Naive B cell (primary cell): Measurements from ENCODE around the gene PFDN6. TPM values are rescaled to one million over a fixed set of nuclear protein-coding genes. Genes with fewer than 3 reads are reported as not detected.
A peak's percentile ranks its signal among the peaks of the same experiment; 100 is the strongest.

Source experiments
- ATAC-seq, 2 donors: fragments of 150-1000 bp; cut with Tn5 transposase; 2 replicates each; pipeline ENCODE4 v1.10.0; 2021; ENCODE audit warnings: low read depth in 2 of 2, mild to moderate bottlenecking in 2 of 2, moderate library complexity in 2 of 2
- DNase-seq: peaks from one replicate; pipeline ENCODE4 v3.0.0; 2022
- H3K27ac Mint-ChIP-seq, 6 donors: one replicate each; pipeline ENCODE4 v1.8.0; 2020 to 2022; ENCODE audit warnings: mild to moderate bottlenecking in 6 of 6, mixed read lengths in 6 of 6, moderate library complexity in 5 of 6, inconsistent platforms in 2 of 6
- H3K27me3 Mint-ChIP-seq, 3 donors: one replicate each; pipeline ENCODE4 v1.8.0; 2021 to 2022; ENCODE audit warnings: mixed read lengths in 3 of 3, mild to moderate bottlenecking in 1 of 3
- H3K36me3 Mint-ChIP-seq, 2 donors: one replicate each; pipeline ENCODE4 v1.8.0; 2020 to 2022; ENCODE audit warnings: mixed read lengths in 2 of 2, inconsistent platforms in 1 of 2, mild to moderate bottlenecking in 1 of 2
- H3K4me1 Mint-ChIP-seq, 3 donors: one replicate each; pipeline ENCODE4 v1.8.0; 2020 to 2022; ENCODE audit warnings: mixed read lengths in 3 of 3, inconsistent platforms in 1 of 3, mild to moderate bottlenecking in 1 of 3, moderate library complexity in 1 of 3
- H3K4me3 Mint-ChIP-seq, 8 donors: one replicate each; pipeline ENCODE4 v1.8.0; 2020 to 2022; ENCODE audit warnings: mild to moderate bottlenecking in 8 of 8, mixed read lengths in 8 of 8, moderate library complexity in 8 of 8, inconsistent platforms in 2 of 8
- H3K9me3 Mint-ChIP-seq, 7 donors: one replicate each; pipeline ENCODE4 v1.8.0; 2020 to 2022; ENCODE audit warnings: mixed read lengths in 7 of 7, mild to moderate bottlenecking in 5 of 7, inconsistent platforms in 2 of 7, moderate library complexity in 1 of 7
- polyA plus RNA-seq, 6 donors: library from polyadenylated mRNA; unstranded; fragments of 300-500 nt; fragmentation: Illumina TruSeq; gene quantifications; one replicate each; pipeline ENCODE4 v1.2.3, GENCODE V29; 2021; ENCODE audit warnings: low read depth in 6 of 6

Gene PFDN6
- polyA plus RNA-seq, 6 donors from 2014 or later: 29.4 to 47.8 (median 41.3) TPM

DNA sequence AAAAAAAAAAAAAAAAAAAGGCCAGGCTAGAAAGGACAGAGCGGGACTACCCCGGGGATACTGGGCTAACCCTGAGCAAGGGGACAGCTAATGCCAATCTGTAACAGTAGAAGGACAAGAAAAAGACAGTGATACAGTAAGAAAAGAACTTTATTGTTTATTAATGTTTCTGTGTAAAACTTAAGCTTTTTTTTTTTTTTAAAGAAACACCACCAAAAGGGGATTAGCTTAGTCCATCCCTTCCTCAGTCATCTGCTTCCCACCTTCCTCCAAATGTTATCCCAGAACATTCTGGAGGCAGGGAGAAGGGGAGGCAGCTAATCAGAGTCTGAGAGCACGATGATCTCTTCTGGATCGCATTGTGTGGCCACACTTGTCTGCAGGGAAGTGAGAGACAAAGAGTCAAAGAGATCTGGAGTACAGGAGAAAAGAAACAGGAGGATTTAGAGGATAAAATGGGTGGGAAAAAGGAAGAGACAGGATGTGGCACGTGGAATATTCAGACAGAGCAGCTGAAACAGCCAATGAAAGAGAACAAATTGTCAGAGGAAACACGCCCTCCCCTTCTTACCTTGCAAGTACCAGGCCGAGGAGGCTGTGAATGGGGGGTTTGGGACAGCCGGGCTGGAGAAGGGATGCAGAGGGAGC, 29.1 kb downstream of the PFDN6 start:
- ATAC-seq (no peak), DNase-seq (no peak)
- Mint-ChIP-seq H3K27ac (peak overlapping the region; percentile 98 to 100 (median 98)), H3K9me3 (no peaks in the 10 kb centered on the region), H3K36me3 (peaks cover 13 to 33% of the 10 kb centered on the region in 2 donors), H3K4me1 (peaks cover 78 to 88% (median 87%) of the 10 kb centered on the region in 3 donors), H3K27me3 (no peaks in the 10 kb centered on the region), H3K4me3 (peak overlapping the region; percentile 89 to 100 (median 100))

GRCh38 chr6:33319939-33320314, 30.5 kb downstream of the PFDN6 start:
- Mint-ChIP-seq H3K4me1 (peaks cover 76 to 89% (median 81%) of the 10 kb centered on the region in 3 donors), H3K27me3 (no peaks in the 10 kb centered on the region), H3K9me3 (no peaks in the 10 kb centered on the region), H3K36me3 (peaks cover 13 to 33% of the 10 kb centered on the region in 2 donors), H3K4me3 (peak overlapping the region in 6 of 8 donors; percentile 16 to 100 (median 92)), H3K27ac (peak overlapping the region in 2 of 6 donors; percentile 60 to 100)
- no peak for ATAC-seq
- no peak for DNase-seq

DNA sequence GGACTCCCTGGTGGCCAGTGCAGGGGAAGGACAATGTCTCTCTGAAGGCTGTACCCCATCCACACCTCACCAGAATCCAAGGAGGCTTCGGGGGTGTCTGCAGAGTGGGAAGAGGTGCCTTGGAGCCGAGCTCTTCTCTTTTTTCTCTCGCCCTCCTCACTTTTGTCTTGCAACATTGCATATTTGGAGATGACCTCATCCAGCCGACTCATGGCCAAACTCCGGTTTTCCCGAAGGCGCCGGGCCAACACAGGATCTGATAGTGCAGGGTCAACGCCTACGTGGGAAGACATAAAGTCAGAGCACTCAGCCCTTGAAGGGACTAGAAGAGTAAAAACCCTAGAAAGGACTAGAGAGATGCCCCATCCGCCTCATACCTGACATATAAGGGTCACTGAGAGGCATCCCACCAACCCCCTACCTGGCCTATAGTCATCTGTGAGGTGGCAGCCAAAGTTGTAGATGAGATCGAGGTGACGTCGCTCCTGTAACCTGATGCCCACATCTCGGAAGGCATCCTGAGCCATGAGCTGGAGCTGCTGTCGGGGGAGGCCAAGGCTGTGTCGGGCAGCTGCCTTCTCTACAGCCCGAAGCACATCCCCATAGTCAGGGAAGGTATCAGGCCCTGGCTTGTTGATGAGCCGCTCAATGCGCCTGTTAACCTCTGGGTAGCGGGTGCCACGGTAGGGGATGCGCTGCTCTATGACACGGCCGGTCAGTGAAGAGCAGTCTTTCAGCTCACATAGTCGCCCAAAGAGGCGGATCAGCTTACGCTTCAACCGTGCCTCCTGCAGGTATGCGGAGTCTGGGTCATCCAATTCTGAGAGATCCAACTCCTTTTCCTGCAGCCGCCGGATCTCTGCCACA, 31.1 kb downstream of the PFDN6 start:
- peak overlapping the region; percentile 89 to 100 (median 97) for H3K4me3 Mint-ChIP-seq
- H3K36me3 Mint-ChIP-seq: peaks cover 13 to 33% of the 10 kb centered on the region in 2 donors
- H3K27ac Mint-ChIP-seq: peak overlapping the region in 4 of 6 donors; percentile 32 to 100 (median 83)
- no peaks in the 10 kb centered on the region for H3K9me3 Mint-ChIP-seq
- ATAC-seq (no peak), DNase-seq (no peak)
- no peaks in the 10 kb centered on the region for H3K27me3 Mint-ChIP-seq
- peaks cover 70 to 83% (median 75%) of the 10 kb centered on the region in 3 donors for H3K4me1 Mint-ChIP-seq

DNA sequence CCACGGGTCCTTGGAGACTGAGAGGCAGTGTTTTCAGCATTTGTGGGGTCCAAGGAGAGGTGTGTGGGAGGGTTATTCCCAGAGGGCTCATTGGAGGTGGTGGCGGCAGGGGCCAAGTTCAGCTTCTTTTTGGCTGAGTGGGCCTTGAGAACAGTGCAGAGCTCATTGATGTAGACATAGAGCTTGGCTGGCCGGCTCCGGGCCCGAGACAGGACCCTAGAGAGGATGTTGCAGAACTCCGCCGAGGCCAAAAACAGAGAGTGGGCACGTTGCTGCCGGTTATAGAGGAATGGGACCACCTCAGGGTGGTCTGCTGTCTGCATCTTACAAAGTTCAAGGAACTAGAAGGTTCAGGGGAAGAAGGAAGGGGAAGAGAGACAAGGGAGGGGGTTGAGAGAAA, 31.8 kb downstream of the PFDN6 start:
- H3K4me3 Mint-ChIP-seq: peak overlapping the region; percentile 89 to 100 (median 97)
- no peak for ATAC-seq
- peaks cover 13 to 33% of the 10 kb centered on the region in 2 donors for H3K36me3 Mint-ChIP-seq
- no peaks in the 10 kb centered on the region for H3K9me3 Mint-ChIP-seq
- H3K27ac Mint-ChIP-seq: peak overlapping the region in 3 of 6 donors; percentile 87 to 95 (median 94)
- DNase-seq: no peak
- peaks cover 68 to 80% (median 74%) of the 10 kb centered on the region in 3 donors for H3K4me1 Mint-ChIP-seq
- no peaks in the 10 kb centered on the region for H3K27me3 Mint-ChIP-seq

DNA sequence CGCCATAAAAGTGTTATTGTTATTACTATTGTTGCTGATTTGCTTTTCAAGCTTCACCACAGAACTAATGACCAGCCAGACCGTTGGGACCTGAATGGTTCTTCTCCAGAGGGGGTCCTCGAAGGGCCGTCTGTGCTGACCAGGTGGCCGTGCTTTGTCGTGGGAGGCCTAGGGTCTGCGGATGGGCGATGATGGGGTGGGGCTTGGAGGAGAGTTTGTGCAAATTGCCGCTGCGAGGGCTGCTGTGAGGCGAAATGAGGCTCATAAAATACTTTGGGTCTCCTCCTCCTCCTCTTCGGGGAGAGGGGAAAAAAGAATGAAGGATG, 34.2 kb downstream of the PFDN6 start:
- Mint-ChIP-seq H3K4me3 (peak overlapping the region; percentile 89 to 100 (median 98)), H3K36me3 (peaks cover 13 to 29% of the 10 kb centered on the region in 2 donors), H3K4me1 (peaks cover 54 to 63% (median 55%) of the 10 kb centered on the region in 3 donors), H3K27ac (peak overlapping the region; percentile 89 to 100 (median 96)), H3K27me3 (no peaks in the 10 kb centered on the region), H3K9me3 (no peaks in the 10 kb centered on the region)
- ATAC-seq (no peak), DNase-seq (no peak)

DNA sequence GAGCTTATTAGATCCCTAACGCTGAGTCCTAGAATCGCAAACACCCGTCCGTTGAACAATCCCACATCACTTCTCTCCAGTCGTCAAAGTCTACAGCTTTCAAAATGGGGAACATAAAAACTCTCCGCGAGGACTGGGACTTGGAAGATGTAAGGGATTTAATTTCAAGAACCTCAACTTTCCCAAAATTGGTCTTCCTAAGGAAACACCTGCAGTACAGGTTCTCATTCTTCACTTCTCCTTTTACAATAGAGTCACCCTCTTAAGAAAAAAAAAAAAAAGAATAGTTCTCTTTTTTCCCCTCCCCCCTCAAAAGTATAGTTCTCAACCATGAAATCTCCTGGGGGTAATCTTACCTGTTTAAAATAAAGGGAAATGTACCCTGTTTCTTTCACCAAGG, 34.7 kb downstream of the PFDN6 start:
- H3K36me3 Mint-ChIP-seq: peaks cover 13 to 24% of the 10 kb centered on the region in 2 donors

GRCh38 chr6:33329058-33329457, 39.7 kb downstream of the PFDN6 start:
- no peak for DNase-seq
- no peak for ATAC-seq
- Mint-ChIP-seq H3K9me3 (no peaks in the 10 kb centered on the region), H3K4me1 (peaks cover 30 to 67% (median 51%) of the 10 kb centered on the region in 3 donors), H3K4me3 (no peak overlapping the region), H3K27ac (peak overlapping the region in 3 of 6 donors; percentile 42 to 86 (median 67)), H3K36me3 (no peaks in the 10 kb centered on the region), H3K27me3 (no peaks in the 10 kb centered on the region)

More for the DNA sequence above, 34.7 kb downstream of the PFDN6 start:
- no peaks in the 10 kb centered on the region for H3K9me3 Mint-ChIP-seq
- DNase-seq (peak; percentile 86), ATAC-seq (peak; percentile 46 to 53)
- peak overlapping the region; percentile 89 to 100 (median 98) for H3K4me3 Mint-ChIP-seq
- H3K4me1 Mint-ChIP-seq: peaks cover 54 to 62% (median 55%) of the 10 kb centered on the region in 3 donors
- no peaks in the 10 kb centered on the region for H3K27me3 Mint-ChIP-seq
- H3K27ac Mint-ChIP-seq: peak overlapping the region; percentile 89 to 100 (median 96)

GRCh38 chr6:33330736-33331135, 41.3 kb downstream of the PFDN6 start:
- peak overlapping the region in 7 of 8 donors; percentile 27 to 79 (median 49) for H3K4me3 Mint-ChIP-seq
- H3K36me3 Mint-ChIP-seq: no peaks in the 10 kb centered on the region
- ATAC-seq: peak; percentile 65 to 67
- H3K4me1 Mint-ChIP-seq: peaks cover 35 to 73% (median 62%) of the 10 kb centered on the region in 3 donors
- no peaks in the 10 kb centered on the region for H3K9me3 Mint-ChIP-seq
- DNase-seq: peak; percentile 32
- peak overlapping the region in 4 of 6 donors; percentile 44 to 87 (median 74) for H3K27ac Mint-ChIP-seq
- H3K27me3 Mint-ChIP-seq: no peaks in the 10 kb centered on the region

GRCh38 chr6:33333666-33334065, 44.3 kb downstream of the PFDN6 start:
- no peaks in the 10 kb centered on the region for H3K9me3 Mint-ChIP-seq
- no peaks in the 10 kb centered on the region for H3K27me3 Mint-ChIP-seq
- no peaks in the 10 kb centered on the region for H3K36me3 Mint-ChIP-seq
- peak overlapping the region in 3 of 8 donors; percentile 28 to 45 (median 41) for H3K4me3 Mint-ChIP-seq
- peak overlapping the region in 2 of 6 donors; percentile 36 to 42 for H3K27ac Mint-ChIP-seq
- peaks cover 31 to 71% (median 57%) of the 10 kb centered on the region in 3 donors for H3K4me1 Mint-ChIP-seq
- no peak for ATAC-seq
- DNase-seq: no peak

GRCh38 chr6:33335916-33336315, 46.5 kb downstream of the PFDN6 start:
- H3K4me3 Mint-ChIP-seq: peak overlapping the region in 1 of 8 donors; percentile 5
- H3K27me3 Mint-ChIP-seq: no peaks in the 10 kb centered on the region
- H3K9me3 Mint-ChIP-seq: no peaks in the 10 kb centered on the region
- H3K4me1 Mint-ChIP-seq: peaks cover 22 to 69% (median 56%) of the 10 kb centered on the region in 3 donors
- no peak for DNase-seq
- peak; percentile 41 to 56 for ATAC-seq
- H3K27ac Mint-ChIP-seq: peak overlapping the region in 1 of 6 donors; percentile 60
- no peaks in the 10 kb centered on the region for H3K36me3 Mint-ChIP-seq

GRCh38 chr6:33336495-33336894, 47.1 kb downstream of the PFDN6 start:
- Mint-ChIP-seq H3K4me3 (no peak overlapping the region), H3K4me1 (peaks cover 18 to 65% (median 50%) of the 10 kb centered on the region in 3 donors), H3K27ac (no peak overlapping the region), H3K36me3 (no peaks in the 10 kb centered on the region), H3K27me3 (no peaks in the 10 kb centered on the region), H3K9me3 (no peaks in the 10 kb centered on the region)
- ATAC-seq (no peak), DNase-seq (no peak)

DNA sequence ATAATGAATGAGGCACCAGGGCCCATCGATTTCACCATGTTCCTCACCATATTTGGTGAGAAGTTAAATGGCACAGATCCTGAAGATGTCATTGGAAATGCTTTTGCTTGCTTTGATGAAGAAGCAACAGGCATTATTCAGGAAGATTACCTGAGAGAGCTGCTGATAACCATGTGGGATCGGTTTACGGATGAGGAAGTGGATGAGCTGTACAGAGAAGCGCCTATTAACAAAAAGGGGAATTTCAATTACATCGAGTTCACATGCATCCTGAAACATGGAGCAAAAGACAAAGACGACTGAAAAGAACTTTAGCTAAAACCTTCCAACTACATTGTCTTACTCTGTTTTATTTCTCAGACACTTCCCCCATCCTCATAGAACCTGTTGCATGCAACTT, 49.8 kb downstream of the PFDN6 start:
- peak overlapping the region in 1 of 8 donors; percentile 23 for H3K4me3 Mint-ChIP-seq
- no peaks in the 10 kb centered on the region for H3K36me3 Mint-ChIP-seq
- H3K4me1 Mint-ChIP-seq: peaks cover 23 to 57% (median 49%) of the 10 kb centered on the region in 3 donors
- peak overlapping the region in 1 of 6 donors; percentile 27 for H3K27ac Mint-ChIP-seq
- no peaks in the 10 kb centered on the region for H3K27me3 Mint-ChIP-seq
- ATAC-seq (no peak), DNase-seq (no peak)
- H3K9me3 Mint-ChIP-seq: no peaks in the 10 kb centered on the region
